NT2/D1 (cell line): Measurements from ENCODE around the gene NT5DC4.

ENCODE experiments used
- YY1 ChIP-seq: IDR thresholded peaks from 2 replicates; pipeline ENCODE4 v1.6.1; 2011; ENCODE audit not compliant: insufficient read length, insufficient read depth
- ZNF274 ChIP-seq: IDR thresholded peaks from 2 replicates; pipeline ENCODE4 v1.6.1; 2011; ENCODE audit warnings: mild to moderate bottlenecking, low read depth, low read length

- TF ChIP-seq YY1, result no peak
- no peak for TF ChIP-seq ZNF274
Measured at GRCh38 chr2:112722816-112723546, 2.2 kb downstream of the NT5DC4 start.
